ENCODE measurements around the gene DUSP10. TPM values are rescaled to one million over a fixed set of nuclear protein-coding genes. Genes with fewer than 3 reads are reported as not detected.
A peak's percentile ranks its signal among the peaks of the same experiment; 100 is the strongest.

DUSP10 gene
- polyA plus RNA-seq, 3 donors, result 10.4 to 41.1 (median 12.7) TPM

DNA sequence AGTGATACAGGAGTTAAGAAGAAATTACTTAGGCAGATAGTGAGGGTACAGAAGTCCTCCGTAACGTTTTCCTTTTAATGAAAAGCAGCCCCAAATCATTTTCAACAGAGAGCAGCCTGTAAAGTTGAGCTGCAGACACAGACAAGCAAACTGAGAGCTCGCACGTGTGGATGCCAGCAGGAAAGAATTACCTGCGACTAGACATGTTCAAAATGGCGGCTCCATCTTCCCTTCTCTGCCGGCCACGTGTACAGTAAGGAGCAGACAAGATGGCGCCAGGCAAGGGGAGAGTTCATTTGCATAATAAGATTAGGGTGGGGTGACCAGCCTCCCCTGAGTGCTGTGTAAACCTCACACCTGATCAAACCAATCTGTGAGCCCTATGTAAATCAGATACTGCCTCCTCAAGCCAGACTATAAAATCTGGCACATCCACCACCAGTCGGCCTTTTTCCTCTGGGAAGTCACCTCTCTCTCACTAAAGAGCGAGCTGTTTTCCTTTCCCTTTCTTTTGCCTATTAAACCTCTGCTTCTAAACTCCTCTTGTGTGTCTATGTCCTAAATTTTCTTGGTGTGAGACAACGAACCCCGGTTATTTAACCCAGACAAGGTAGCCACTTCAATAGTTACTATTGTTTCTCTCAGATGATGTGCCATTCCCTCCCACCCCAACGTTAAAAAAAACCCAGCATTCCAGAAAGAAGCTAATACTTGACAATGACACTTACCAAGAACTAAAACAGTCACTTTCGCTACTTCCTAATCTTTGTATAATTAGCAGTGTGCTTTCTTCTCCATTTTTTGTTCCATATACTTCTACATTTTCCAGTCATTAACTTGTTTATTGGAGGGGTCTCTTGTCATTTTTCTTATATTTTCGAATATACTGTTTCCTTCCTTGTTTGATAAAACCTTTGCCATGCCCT lies 27.4 kb downstream of the DUSP10 start:
- TF ChIP-seq, protein P1, sequence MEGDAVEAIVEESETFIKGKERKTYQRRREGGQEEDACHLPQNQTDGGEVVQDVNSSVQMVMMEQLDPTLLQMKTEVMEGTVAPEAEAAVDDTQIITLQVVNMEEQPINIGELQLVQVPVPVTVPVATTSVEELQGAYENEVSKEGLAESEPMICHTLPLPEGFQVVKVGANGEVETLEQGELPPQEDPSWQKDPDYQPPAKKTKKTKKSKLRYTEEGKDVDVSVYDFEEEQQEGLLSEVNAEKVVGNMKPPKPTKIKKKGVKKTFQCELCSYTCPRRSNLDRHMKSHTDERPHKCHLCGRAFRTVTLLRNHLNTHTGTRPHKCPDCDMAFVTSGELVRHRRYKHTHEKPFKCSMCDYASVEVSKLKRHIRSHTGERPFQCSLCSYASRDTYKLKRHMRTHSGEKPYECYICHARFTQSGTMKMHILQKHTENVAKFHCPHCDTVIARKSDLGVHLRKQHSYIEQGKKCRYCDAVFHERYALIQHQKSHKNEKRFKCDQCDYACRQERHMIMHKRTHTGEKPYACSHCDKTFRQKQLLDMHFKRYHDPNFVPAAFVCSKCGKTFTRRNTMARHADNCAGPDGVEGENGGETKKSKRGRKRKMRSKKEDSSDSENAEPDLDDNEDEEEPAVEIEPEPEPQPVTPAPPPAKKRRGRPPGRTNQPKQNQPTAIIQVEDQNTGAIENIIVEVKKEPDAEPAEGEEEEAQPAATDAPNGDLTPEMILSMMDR (IDR thresholded peaks at IDR 0.05), result no peak
- no peak overlapping the region for H2AFZ ChIP-seq (ENCODE audit: insufficient read depth, low read depth, low read length, poor library complexity, severe bottlenecking)
- H3K4me1 ChIP-seq (ENCODE audit: control insufficient read depth in 1 of 2, insufficient read depth in 2 of 2, low read length in 2 of 2), result peaks cover 72 to 95% of the 10 kb centered on the region in 2 donors
- Mint-ChIP-seq H3K27me3 (ENCODE audit: low read depth in 3 of 3) (no peaks in the 10 kb centered on the region), H3K4me3 (no peak overlapping the region), H3K27ac (peak overlapping the region; percentile 15 to 91 (median 84)), H3K9me3 (no peaks in the 10 kb centered on the region), H3K36me3 (peaks cover 22 to 24% of the 10 kb centered on the region in 2 donors), H3K4me1 (peaks cover 85% of the 10 kb centered on the region)
- WGBS (ENCODE audit: insufficient coverage), result 93% methylated on average over 5 of the region's 16 CpGs
- no peaks in the 10 kb centered on the region for H3K9me3 ChIP-seq (replicated peaks in 1 of 2; ENCODE audit: control insufficient read depth in 1 of 2, insufficient read depth in 1 of 2, low read length in 2 of 2)
- H4K20me1 ChIP-seq (ENCODE audit: insufficient read depth, low read length), result peaks cover 4% of the 10 kb centered on the region
- no peak overlapping the region for H3K4me3 ChIP-seq (replicated peaks in 1 of 3; ENCODE audit: low read depth in 2 of 3, low read length in 3 of 3)
- peak in 1 of 3 donors; percentile 54 for DNase-seq
- H3K4me2 ChIP-seq (replicated peaks; ENCODE audit: extremely low read depth, low read length, poor library complexity, severe bottlenecking), result no peak overlapping the region
- no peaks in the 10 kb centered on the region for H3K27me3 ChIP-seq (ENCODE audit: control insufficient read depth in 2 of 2, insufficient read depth in 2 of 2, low read length in 2 of 2)
- no peaks in the 10 kb centered on the region for H3K36me3 ChIP-seq (replicated peaks in 1 of 2; ENCODE audit: control insufficient read depth in 1 of 2, insufficient read depth in 2 of 2, low read length in 2 of 2)
- H3K9ac ChIP-seq (ENCODE audit: insufficient read depth, low read length, poor library complexity, severe bottlenecking), result no peak overlapping the region
- peaks cover 99% of the 10 kb centered on the region for H3K79me2 ChIP-seq (ENCODE audit: insufficient read depth, low read length)
- H3K27ac ChIP-seq (ENCODE audit: low read depth in 1 of 2, low read length in 2 of 2), result peak overlapping the region in 1 of 2 donors; percentile 42
- intact Hi-C loops (cut with micrococcal nuclease), result no loop called here

DNA sequence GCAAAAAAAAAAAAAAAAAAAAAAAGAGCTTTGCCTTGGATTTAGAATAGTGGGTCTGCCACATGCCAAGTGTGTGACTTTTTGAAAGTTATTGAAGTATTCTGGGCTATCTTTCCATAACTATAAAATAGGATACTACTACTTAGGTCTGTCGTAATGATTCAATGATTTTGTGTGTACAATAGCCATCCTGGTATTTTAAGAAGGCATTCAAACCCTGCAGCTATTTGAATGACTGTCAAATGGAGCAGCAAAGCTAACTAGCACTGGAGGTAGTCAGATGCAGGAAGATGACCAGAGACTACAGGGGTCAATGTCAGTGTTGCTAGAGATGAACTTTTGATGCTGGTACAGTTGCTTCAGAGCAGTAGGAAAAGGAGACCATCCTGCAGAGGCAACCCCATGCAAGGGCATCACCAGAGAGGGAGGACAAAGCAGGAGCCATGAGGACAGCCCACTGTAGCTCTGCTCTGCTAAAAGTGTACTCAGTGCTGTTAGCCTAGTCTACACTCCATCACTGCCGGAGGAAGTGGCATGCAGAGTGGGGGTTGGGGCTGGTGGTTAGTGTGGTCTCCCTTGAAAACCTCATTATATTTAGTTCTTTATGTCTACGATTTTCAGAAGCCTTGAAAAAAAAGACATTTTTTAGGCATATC lies 29.0 kb downstream of the DUSP10 start:
- peaks cover 19 to 25% of the 10 kb centered on the region in 2 donors for H3K36me3 Mint-ChIP-seq

More for the DNA sequence above, 29.0 kb downstream of the DUSP10 start:
- Mint-ChIP-seq H3K9me3 (no peaks in the 10 kb centered on the region), H3K4me1 (peaks cover 87% of the 10 kb centered on the region), H3K4me3 (no peak overlapping the region), H3K27ac (peak overlapping the region; percentile 92 to 98 (median 96)), H3K27me3 (ENCODE audit: low read depth in 3 of 3) (no peaks in the 10 kb centered on the region)
- H3K36me3 ChIP-seq (replicated peaks in 1 of 2; ENCODE audit: control insufficient read depth in 1 of 2, insufficient read depth in 2 of 2, low read length in 2 of 2), result no peaks in the 10 kb centered on the region
- no CpG with 5 or more reads among the region's 3 CpGs for WGBS (ENCODE audit: insufficient coverage)
- no peaks in the 10 kb centered on the region for H3K9me3 ChIP-seq (replicated peaks in 1 of 2; ENCODE audit: control insufficient read depth in 1 of 2, insufficient read depth in 1 of 2, low read length in 2 of 2)
- TF ChIP-seq, protein P1 (IDR thresholded peaks at IDR 0.05), result no peak
- H3K4me2 ChIP-seq (replicated peaks; ENCODE audit: extremely low read depth, low read length, poor library complexity, severe bottlenecking), result peak overlapping the region; percentile 45
- no peaks in the 10 kb centered on the region for H4K20me1 ChIP-seq (ENCODE audit: insufficient read depth, low read length)
- H3K27ac ChIP-seq (ENCODE audit: low read depth in 1 of 2, low read length in 2 of 2), result peak overlapping the region; percentile 51 to 92
- peaks cover 96% of the 10 kb centered on the region for H3K79me2 ChIP-seq (ENCODE audit: insufficient read depth, low read length)
- H3K9ac ChIP-seq (ENCODE audit: insufficient read depth, low read length, poor library complexity, severe bottlenecking), result peak overlapping the region; percentile 28
- DNase-seq, result no peak
- peaks cover 73 to 96% of the 10 kb centered on the region in 2 donors for H3K4me1 ChIP-seq (ENCODE audit: control insufficient read depth in 1 of 2, insufficient read depth in 2 of 2, low read length in 2 of 2)
- no peaks in the 10 kb centered on the region for H3K27me3 ChIP-seq (ENCODE audit: control insufficient read depth in 2 of 2, insufficient read depth in 2 of 2, low read length in 2 of 2)
- no peak overlapping the region for H2AFZ ChIP-seq (ENCODE audit: insufficient read depth, low read depth, low read length, poor library complexity, severe bottlenecking)
- H3K4me3 ChIP-seq (replicated peaks in 1 of 3; ENCODE audit: low read depth in 2 of 3, low read length in 3 of 3), result peak overlapping the region in 1 of 3 experiments; percentile 20
- intact Hi-C loops (cut with micrococcal nuclease), result no loop called here
